ENCODE data around the gene GDF7.

The GDF7 gene

DNA sequence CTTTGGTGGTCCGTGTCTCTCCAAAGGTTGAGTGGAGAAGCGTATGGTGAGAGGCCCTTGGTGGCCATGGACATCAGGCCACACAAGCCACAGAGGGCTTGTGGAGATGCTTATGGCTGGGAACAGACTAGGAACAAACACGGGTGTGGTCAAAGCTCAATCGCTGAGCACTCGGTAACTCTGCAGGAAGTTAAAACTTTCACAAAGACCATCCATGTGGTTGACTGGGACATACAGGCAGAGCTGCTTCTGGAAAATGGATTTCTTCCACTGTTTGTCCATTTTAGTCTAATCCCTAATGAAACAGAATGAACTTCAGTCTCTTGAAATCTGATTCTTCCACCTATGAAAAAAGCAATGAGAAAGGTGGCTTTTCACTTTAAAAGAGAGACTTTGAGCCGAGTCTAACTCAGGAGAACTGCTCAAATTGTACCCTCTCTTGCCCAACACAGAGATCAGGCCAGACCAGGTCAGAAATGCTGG is 17.7 kb downstream of the GDF7 start:
- CTCF ChIA-PET, result interaction anchor here (2.3 kb wide), 1 partner anchor 23 kb away, joined by 7 read pairs; no protein-coding TSS in a partner anchor
- Mint-ChIP-seq H3K4me1 (peaks cover 9% of the 10 kb centered on the region), H3K27ac (no peak overlapping the region), H3K4me3 (no peak overlapping the region), H3K36me3 (peaks cover 47% of the 10 kb centered on the region), H3K27me3 (no peaks in the 10 kb centered on the region), H3K9me3 (no peaks in the 10 kb centered on the region)
- DNase-seq, result no peak

DNA sequence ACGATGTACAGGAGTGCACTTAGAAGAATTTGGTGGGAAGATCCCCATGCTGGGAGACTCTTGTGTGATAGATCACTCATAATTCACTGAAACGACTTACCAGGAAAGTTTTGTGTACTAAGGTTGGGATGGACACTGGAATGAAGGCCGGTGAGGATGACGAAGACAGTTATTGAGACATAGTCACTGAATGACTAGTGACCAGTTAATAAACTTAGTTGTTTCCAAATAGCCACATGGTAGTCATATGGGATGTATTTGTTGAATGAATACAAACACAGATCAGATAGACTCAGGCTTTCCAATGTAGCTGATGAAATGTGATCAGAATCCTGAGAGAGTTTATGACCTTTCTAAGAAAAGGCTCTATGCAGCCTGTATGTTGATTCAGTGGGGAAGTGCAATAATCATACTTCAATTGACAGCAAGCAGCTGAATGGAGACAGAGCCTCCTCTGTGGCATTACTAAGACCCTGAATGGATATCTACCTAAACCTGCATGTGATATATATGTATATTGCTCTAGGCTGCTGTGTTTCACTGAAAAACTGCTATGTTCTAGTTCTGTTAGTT is 20.4 kb downstream of the GDF7 start:
- Mint-ChIP-seq H3K4me1 (peaks cover 4% of the 10 kb centered on the region), H3K36me3 (peaks cover 48% of the 10 kb centered on the region), H3K27me3 (no peaks in the 10 kb centered on the region), H3K9me3 (no peaks in the 10 kb centered on the region), H3K4me3 (no peak overlapping the region), H3K27ac (peak overlapping the region; percentile 35)
- DNase-seq, result no peak
- CTCF ChIA-PET, result no interaction called here

DNA sequence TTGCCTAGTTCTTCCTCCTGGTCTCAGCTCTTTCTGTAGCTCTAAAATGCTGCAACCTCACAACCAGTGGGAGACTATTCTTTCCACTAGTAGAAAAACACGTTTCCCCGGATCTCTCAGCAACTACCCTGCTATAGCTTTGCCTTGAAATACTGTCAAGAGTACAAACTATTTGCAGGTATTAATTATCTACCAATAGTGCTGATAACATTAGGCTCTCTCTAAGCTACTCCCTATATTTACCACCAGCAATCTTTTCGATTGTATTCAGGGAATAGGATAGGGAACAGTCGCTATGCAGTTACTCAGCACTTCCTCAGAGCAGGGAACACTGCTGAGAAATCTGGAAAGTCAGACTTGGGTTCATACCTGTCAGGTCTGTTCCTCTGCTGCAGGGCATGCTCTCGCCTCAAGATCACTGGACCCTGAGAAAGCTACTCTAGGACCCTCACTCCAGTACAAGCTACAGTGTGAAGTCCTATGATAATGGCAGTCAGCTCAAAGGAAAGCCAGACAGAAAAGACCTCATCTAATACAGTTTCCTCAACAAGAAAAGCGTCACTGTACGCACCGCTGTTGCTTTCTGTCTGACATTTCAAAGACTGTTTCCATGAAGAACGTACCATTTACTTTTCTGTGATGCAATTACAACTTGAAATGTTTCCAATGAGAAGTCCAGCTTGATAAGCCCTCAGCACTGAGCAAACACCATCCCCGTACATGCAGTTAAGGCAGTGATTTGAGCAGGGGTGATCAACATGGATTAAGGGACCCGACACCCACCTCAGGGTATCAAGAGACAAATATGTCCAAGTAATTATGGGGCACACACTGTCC is 22.7 kb downstream of the GDF7 start:
- Mint-ChIP-seq H3K4me3 (no peak overlapping the region), H3K9me3 (no peaks in the 10 kb centered on the region), H3K27ac (no peak overlapping the region), H3K36me3 (peaks cover 42% of the 10 kb centered on the region), H3K27me3 (no peaks in the 10 kb centered on the region), H3K4me1 (no peaks in the 10 kb centered on the region)
- no peak for DNase-seq
- CTCF ChIA-PET, result no interaction called here

DNA sequence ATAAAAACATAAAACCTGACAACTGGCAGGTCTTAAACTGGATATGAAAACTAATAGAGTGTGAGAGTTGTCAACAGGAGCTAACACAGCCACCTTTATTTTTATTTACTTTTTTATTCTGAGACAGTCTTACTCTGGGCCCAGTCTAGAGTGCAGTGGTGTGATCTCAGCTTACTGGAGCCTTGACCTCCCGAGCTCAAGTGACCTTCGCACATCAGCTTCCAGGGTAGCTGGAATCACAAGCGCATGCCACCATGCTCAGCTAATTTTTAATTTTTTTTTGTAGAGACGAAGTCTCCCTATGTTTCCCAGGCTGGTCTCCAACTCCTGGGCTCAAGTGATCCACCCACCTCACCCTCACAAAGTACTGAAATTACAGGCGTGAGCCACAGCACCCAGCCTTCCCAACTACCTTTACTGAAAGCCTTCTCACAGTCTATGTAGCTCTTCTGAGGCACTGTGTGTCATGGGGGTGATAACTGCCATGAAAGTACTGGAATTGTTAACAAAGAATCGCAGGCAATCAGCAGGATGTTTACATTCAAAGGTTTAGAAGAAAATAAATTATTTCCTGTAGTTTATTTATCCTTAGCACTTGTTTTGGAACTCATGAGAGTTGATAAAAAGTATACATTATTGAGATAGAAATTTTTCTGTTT is 24.3 kb downstream of the GDF7 start:
- Mint-ChIP-seq H3K27ac (no peak overlapping the region), H3K4me1 (no peaks in the 10 kb centered on the region), H3K9me3 (no peaks in the 10 kb centered on the region), H3K27me3 (no peaks in the 10 kb centered on the region), H3K4me3 (no peak overlapping the region), H3K36me3 (peaks cover 32% of the 10 kb centered on the region)
- CTCF ChIA-PET, result no interaction called here
- no peak for DNase-seq

DNA sequence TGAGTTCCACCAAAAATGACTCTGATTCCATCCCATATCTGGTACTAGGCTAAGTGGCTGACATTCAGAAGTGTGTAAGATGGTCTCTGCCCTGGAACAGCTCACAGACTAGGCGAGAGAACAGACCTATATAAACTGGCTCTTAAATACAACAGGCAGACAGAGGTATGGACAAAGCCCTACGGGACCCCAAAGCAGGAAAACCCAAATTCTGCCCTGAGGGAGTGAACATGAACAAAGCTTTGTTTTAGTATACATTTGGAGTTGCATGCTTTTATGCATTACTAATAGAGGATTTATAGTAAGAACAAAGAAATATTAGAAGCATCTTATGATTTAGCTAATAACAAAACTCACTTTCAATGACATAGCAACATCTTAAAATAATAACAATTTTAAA is 25.1 kb downstream of the GDF7 start:
- no peaks in the 10 kb centered on the region for H3K27me3 Mint-ChIP-seq
- H3K27ac Mint-ChIP-seq, result no peak overlapping the region
- no peak overlapping the region for H3K4me3 Mint-ChIP-seq
- H3K4me1 Mint-ChIP-seq, result no peaks in the 10 kb centered on the region
- no peak for DNase-seq
- no peaks in the 10 kb centered on the region for H3K9me3 Mint-ChIP-seq
- CTCF ChIA-PET, result interaction anchor here (0.6 kb wide), 1 partner anchor 92 kb away, joined by 3 read pairs; no protein-coding TSS in a partner anchor
- H3K36me3 Mint-ChIP-seq, result peaks cover 24% of the 10 kb centered on the region

DNA sequence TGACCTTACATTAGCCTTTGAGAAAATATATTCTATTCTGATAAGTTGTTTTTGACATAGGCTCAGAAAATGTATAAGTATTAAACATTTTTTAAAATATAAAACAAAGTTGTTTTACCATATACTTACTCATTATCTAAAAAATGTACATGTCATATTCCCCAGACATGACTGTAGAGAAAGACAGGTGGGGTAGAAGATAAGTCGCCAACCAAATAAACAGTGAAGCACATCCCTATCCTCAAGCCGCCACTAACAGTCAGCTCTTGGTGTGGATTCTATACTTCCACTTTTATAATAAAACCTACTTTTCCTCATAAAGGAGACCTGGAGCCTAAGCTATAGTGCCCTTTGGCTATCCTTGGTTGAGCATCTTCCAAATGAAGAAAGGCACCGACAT is 26.4 kb downstream of the GDF7 start:
- no peaks in the 10 kb centered on the region for H3K4me1 Mint-ChIP-seq
- no peak overlapping the region for H3K4me3 Mint-ChIP-seq
- no peak for DNase-seq
- H3K27me3 Mint-ChIP-seq, result no peaks in the 10 kb centered on the region
- CTCF ChIA-PET, result no interaction called here
- H3K27ac Mint-ChIP-seq, result no peak overlapping the region
- H3K36me3 Mint-ChIP-seq, result peaks cover 18% of the 10 kb centered on the region
- no peaks in the 10 kb centered on the region for H3K9me3 Mint-ChIP-seq

DNA sequence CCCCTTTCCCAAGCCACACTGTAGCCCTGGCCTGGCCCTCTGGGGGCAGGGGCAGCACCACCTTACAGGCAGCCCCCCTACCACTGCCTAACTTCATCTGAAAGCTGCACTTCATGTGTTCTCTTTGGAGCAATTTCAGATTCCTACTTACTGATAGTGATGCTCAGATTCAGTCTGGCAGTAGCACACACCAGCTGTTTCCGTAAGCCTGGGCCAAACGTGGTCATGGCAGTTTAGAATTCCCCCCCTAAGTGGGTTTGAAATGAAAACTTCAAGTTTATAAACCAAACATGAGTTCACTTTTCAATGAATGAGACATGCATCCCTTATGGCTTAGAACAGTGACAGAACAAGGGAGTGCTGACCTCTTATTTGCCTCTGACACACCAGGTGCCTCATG is 29.4 kb downstream of the GDF7 start:
- Mint-ChIP-seq H3K27me3 (no peaks in the 10 kb centered on the region), H3K4me3 (no peak overlapping the region), H3K9me3 (no peaks in the 10 kb centered on the region), H3K36me3 (peaks cover 9% of the 10 kb centered on the region), H3K4me1 (peaks cover 12% of the 10 kb centered on the region), H3K27ac (no peak overlapping the region)
- DNase-seq, result no peak
- CTCF ChIA-PET, result interaction anchor here (0.9 kb wide), 1 partner anchor 21 kb away, joined by 4 read pairs; no protein-coding TSS in a partner anchor

DNA sequence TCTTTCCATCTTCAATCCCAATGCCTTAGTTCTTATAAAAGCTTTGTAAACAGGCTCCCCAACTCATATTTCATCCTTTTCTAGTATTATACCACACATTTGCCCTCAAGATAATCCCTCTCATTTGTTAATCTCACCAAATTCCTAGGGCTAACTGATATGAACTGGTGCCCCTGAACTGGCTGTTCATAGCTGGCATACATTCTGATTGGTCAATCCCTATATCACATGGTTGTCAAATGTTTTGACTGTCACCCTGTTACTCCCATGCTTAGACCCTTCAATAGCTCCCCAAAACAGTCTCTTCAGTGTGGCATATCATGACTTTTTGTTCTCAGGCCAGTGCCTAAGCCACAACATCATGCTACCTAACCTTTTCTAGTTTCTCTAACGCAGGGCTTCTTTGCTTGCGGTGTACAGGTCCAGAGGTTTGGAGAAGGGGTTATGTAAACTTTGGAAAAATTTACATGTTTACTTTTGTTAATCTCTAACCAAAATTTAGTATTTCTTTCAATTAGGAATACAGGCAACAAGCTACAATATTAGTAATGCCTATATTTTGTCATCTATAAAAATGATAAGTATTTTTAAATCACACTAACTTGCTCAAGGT is 30.5 kb downstream of the GDF7 start:
- DNase-seq, result no peak
- Mint-ChIP-seq H3K36me3 (peaks cover 5% of the 10 kb centered on the region), H3K27me3 (no peaks in the 10 kb centered on the region), H3K4me3 (no peak overlapping the region), H3K9me3 (no peaks in the 10 kb centered on the region), H3K27ac (no peak overlapping the region), H3K4me1 (peaks cover 12% of the 10 kb centered on the region)
- CTCF ChIA-PET, result interaction anchor here (1.5 kb wide), 1 partner anchor 266 kb away, joined by 3 read pairs; no protein-coding TSS in a partner anchor

DNA sequence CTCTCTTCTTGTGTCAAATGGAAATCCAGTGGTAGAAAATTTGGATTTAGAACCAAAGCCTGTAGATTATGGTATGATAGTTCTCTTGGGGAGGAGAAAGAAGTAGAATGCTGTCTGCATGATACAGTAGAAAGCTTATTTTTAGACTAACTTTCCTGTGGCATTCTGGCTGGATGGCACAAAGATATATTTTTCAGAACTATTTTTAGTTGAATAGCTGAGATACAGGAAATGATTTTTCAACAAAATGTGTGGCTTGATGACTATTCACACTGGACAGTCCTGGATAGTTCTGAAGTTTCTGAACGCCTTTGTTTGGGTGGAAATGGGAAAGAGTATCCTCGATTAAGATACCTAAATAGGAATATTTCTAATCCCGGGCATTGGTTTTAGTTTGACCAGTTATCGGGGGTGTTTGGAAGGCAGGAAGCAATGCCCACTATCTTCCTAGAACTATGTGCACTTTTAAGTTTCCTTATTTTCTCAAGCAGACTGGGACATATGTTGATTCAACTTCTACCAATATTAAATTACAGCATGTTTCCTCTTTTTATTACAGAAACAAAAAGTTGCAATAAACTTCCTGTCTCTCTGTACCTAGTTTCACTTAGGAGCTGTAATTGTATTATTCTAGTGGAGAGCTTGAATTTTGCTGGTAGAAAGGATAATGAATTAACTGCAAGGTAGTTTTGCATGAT is 32.1 kb downstream of the GDF7 start:
- Mint-ChIP-seq H3K27me3 (no peaks in the 10 kb centered on the region), H3K4me1 (peaks cover 12% of the 10 kb centered on the region), H3K9me3 (no peaks in the 10 kb centered on the region), H3K4me3 (no peak overlapping the region), H3K36me3 (peaks cover 5% of the 10 kb centered on the region), H3K27ac (no peak overlapping the region)
- CTCF ChIA-PET, result no interaction called here
- no peak for DNase-seq

DNA sequence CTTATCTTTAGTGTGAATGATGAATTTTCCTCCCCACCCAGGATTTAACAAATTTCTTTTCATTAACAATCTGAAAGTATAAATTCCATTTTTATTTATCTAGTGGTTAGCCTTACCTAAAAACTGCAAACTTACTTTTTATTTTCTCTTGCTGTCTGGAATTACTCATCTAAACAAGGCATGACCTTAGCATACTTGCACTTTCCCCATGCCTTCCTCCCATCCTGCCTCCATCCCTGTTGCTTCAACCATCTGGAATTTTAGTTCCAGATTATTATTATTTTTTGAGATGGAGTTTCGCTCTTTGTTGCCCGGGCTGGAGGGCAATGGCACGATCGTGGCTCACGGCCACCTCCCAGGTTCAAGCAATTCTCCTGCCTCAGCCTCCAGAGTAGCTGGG is 35.6 kb downstream of the GDF7 start:
- no peak overlapping the region for H3K4me3 Mint-ChIP-seq
- CTCF ChIA-PET, result no interaction called here
- no peak overlapping the region for H3K27ac Mint-ChIP-seq
- no peaks in the 10 kb centered on the region for H3K9me3 Mint-ChIP-seq
- DNase-seq, result no peak
- peaks cover 12% of the 10 kb centered on the region for H3K4me1 Mint-ChIP-seq
- H3K36me3 Mint-ChIP-seq, result peaks cover 5% of the 10 kb centered on the region
- H3K27me3 Mint-ChIP-seq, result no peaks in the 10 kb centered on the region

DNA sequence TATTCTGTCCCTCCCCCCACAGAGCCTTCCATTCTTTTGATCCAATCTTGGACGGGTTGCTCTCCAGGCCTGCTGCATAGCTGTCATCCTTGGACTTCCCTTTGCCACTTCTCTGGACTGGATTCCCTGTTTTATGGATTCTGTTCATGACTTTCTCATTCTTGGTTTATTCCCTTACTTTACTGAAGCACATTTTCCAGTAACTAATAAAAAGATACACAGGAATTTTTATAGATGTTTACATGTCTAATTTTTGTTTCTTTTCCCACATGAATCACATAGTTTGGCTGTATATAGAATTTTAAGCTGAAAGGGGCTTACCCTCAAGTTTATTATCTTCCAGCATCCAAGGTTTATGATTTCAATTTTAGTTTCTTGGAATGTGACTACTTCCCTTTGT is 37.9 kb downstream of the GDF7 start:
- DNase-seq, result no peak
- H3K9me3 Mint-ChIP-seq, result no peaks in the 10 kb centered on the region
- no peaks in the 10 kb centered on the region for H3K27me3 Mint-ChIP-seq
- H3K4me1 Mint-ChIP-seq, result no peaks in the 10 kb centered on the region
- H3K4me3 Mint-ChIP-seq, result no peak overlapping the region
- CTCF ChIA-PET, result no interaction called here
- peaks cover under 1% of the 10 kb centered on the region for H3K36me3 Mint-ChIP-seq
- no peak overlapping the region for H3K27ac Mint-ChIP-seq

DNA sequence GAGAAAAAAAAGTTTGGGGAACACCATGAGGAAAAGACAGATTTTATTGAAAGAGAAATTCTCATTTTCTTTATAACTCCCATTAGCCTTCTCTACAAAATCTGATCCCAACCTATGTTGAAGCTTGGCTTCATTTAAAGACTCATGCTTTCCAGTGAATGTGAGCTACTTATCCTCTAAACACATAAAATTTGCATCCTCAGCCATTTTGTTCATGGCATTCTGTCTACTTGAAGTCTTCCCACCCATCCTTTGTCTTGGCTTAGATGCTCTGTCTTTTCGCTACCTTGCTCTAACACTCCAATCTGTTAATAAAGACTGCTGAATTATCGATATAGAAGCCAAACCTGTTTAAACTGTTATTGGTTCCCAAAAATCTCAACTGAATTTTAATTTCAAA is 39.3 kb downstream of the GDF7 start:
- no peaks in the 10 kb centered on the region for H3K9me3 Mint-ChIP-seq
- DNase-seq, result no peak
- no peak overlapping the region for H3K27ac Mint-ChIP-seq
- no peak overlapping the region for H3K4me3 Mint-ChIP-seq
- H3K27me3 Mint-ChIP-seq, result no peaks in the 10 kb centered on the region
- H3K4me1 Mint-ChIP-seq, result no peaks in the 10 kb centered on the region
- CTCF ChIA-PET, result no interaction called here
- peaks cover 1% of the 10 kb centered on the region for H3K36me3 Mint-ChIP-seq

DNA sequence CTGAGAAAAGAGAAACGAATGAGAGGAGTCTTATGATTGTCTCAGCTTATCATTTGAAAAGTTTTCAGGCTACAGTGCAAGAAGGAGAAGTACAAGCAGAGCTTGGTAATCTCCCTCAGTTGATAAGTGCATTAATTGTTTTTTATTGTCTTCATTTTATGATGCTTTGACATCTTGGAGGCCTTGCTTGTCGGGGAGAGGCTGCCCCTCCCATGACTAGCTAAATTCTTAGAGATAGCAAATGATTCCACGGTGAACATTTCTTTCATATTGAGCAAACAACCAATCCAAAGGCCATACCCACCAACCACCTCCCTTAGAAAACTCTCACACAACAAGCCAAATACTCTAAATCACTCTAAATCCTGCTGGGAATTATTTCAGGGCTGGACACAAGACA is 39.8 kb downstream of the GDF7 start:
- CTCF ChIA-PET, result interaction anchor here (0.6 kb wide), 1 partner anchor 411 kb away, joined by 3 read pairs; no protein-coding TSS in a partner anchor
- Mint-ChIP-seq H3K36me3 (peaks cover 3% of the 10 kb centered on the region), H3K4me1 (no peaks in the 10 kb centered on the region), H3K27ac (no peak overlapping the region), H3K9me3 (no peaks in the 10 kb centered on the region), H3K27me3 (no peaks in the 10 kb centered on the region), H3K4me3 (no peak overlapping the region)
- DNase-seq, result no peak

DNA sequence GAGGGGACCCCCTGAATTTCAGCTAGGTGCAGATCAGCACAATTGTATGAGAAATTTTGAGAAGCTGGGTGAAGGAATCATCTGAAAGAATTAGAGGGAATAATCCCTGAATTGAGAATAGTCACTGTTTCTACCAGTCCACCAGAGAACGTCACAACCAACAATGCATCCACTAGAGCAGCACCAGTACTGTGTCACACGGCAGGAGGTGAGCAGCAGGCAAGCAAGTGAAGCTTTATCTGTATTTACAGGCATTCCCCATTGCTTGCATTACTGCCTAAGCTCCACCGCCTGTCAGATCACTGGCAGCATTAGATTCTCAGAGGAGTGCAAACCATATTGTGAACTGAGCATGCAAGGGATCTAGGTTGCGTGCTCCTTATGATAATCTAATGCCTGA is 40.7 kb downstream of the GDF7 start:
- Mint-ChIP-seq H3K4me1 (no peaks in the 10 kb centered on the region), H3K27ac (no peak overlapping the region), H3K9me3 (no peaks in the 10 kb centered on the region), H3K36me3 (peaks cover 3% of the 10 kb centered on the region), H3K4me3 (no peak overlapping the region), H3K27me3 (no peaks in the 10 kb centered on the region)
- no peak for DNase-seq
- CTCF ChIA-PET, result interaction anchor here (0.6 to 0.7 kb wide), 2 partner anchors 52 to 411 kb away, joined by 3 read pairs; no protein-coding TSS in a partner anchor

Data from activated naive CD4-positive, alpha-beta T cell treated with anti-CD3 and anti-CD28 coated beads, Interleukin-2, amount 10 ng/mL, durations not matched to agents 7 days and 5 days (primary cell).